Measurements from ENCODE around the gene ABCB11.

Gene ABCB11

DNA sequence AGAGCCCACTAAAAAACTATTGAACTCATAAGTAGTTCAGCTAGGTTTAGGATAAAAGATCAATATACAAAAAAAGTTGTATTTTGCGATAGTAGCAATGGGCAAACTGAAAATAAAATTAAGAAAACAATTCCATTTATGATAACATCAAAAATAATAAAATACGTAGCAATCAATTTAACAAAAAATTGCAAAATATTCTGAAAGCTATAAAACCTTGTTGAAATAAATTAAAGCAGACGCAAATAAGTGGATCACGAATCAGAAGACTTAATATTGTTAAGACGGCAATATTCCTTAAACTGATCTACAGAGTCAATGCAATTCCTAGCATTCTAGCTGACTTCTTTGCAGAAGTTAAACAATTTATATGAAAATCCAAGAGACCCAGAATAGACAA, 24.5 kb downstream of the ABCB11 start:
- no peak for DNase-seq

DNA sequence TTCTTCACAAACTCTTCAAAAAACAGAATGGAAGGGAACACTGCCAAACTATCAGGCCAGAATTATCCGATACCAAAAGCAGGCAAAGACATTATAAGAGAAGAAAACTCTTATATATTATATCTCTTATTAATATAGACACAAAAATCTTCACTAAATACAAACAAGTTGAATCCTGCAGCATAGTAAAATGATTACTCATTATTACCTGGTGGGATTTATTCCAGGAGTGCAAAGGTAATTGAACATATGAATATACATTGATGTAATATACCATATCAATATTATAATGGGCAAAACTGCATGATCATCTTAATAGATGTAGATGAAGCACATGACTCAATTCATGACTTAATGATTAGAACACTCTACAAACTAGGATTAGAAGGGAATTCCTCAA, 25.1 kb downstream of the ABCB11 start:
- DNase-seq: no peak

DNA sequence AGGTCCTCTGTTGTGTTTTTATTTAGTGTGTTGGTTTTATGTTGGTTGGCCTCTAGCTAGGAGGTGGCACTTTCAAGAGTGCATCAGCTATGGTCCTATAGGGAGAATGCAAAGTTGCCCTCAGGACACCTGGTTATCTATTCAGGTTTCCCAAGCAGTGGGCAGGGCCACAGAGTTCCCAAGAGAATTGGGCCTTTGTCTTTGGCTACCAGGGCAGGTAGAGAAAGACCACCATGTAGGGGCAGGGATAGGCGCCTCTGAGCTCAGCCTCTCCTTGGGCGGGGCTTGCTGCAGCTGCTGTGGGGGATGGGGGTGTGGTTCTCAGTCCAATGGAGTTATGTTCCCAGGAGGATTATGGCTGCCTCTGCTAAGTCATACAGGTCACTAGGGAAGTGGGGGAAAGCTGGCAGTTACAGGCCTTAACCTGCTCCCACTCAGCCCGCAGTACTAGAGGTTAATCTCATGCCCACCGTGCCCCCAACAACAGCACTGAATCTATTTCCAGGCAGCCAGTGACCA, 26.0 kb downstream of the ABCB11 start:
- DNase-seq: no peak

DNA sequence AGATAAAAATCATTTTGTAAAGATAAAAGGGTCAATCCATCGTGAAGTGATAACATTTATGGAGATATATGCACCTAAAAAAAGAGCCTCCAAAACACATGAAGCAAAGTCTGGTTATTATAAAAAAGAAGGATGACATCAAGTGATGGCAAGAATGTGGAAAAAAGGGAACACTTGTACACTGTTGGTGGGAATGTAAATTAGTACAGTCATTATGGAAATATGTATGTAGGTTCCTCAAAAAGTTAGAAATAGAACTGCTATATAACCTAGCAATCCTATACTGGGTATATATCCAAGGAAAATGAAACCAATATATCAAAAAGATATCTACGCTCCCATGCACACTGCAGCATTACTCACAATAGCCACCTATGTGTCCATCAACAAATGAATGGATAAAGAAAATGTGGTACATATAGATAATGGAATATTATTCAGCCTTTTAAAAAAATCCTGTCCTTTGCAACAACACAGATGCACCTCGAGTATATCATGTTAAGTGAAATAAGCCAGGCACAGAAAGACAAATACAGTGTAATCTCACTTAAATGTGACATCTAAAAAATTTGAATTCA, 28.9 kb downstream of the ABCB11 start:
- no peak for DNase-seq

DNA sequence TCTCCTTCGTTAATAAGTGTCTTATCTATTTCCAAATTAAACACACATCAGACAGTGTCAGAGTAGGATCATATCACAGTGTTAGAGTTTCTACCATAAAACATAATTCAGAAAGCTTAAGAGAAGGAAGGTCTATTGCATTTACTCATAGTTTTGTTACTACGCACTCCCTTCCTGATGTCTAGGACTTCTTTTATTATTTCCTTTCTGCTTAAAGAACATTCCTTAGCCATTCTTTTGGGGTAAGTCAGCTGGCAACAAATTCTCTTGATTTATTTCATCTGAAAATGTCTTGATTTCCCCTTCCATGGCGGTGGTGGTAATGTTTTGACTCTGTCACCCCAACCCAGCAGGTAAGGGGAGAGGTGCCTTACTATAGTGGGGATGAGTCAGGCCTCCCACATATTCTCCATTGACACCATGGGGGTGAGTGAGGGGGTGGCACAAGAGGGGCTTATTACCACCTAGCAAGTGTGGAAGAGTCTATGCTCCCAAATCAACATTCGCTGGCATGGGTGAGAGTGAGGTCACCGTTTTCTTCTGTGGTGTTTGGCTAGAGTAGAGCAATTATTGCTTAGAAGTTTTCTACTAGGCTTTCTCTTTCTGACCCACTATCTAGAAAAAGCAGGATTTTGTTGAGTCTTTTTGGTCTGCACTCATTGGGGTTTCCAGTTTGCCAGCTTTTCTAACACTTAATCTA, 29.9 kb downstream of the ABCB11 start:
- DNase-seq: no peak

DNA sequence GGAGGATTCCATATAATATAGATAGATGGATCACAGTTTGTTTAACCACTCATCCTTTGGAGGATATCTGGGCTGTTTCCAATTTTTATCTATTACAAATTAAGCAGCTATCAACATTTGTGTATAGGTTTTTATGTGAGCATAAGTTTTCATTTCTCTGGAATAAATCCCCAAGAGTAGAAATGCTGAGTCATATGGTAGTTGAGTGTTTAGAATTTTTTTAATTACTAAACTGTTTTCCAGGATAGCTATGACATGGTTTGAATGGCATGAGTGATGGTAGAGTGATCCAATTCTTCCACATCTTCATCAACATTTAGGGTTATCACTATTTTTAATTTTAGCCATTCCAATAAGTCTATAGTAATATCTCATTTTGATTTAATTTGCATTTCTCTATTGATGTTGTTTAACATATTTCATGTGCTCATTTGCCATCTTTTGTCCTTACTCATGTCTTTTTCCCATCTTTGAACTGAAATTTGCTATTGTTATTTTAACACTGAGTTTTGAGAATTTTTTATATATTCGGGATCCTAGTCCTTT, 31.4 kb downstream of the ABCB11 start:
- no peak for DNase-seq

DNA sequence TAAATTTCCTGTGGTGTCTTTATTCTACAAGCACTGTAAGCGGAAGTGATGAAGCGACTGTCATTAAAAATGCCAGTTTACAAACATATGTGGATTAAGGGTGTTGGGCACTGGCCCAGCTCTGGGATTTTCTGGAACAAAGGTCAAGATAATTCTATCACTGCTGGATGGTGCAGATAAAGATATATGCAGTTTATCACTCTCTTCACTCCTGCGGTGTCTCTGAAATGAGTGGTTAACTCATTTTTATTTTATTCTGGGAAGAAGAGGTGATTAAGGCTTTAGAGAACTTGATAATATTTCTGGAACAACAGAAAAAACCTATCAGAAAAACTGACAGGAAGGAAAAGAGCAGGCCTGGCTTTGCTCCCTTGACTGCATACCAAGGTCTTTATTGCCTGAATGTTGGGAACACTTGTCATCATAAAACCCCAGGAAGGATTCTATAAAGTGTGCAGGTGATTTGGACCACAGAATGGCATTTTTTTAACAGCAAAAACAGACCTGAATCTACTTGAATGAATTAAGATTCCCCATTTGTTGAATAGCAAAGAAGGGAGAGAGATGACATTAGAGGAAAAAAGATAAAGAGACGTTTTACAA, 32.4 kb downstream of the ABCB11 start:
- DNase-seq: no peak

DNA sequence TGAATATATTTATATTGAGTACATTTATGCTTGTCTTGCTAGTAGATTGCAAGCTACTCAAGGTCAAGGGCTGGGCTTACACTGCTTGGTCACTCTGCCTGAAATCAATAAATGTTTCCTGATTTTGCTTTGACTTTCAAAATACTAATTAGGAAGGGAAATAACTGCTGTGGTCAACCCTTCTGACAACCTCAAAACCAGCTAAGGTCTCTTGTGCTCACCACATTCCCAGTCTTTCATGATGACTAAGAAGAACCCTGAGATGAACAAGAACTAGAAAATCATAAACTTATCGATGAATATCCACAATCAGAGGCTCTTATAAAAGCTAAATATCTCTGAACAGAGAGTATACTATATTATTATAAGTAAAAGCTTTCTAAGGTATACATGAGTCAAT, 33.3 kb downstream of the ABCB11 start:
- no peak for DNase-seq

DNA sequence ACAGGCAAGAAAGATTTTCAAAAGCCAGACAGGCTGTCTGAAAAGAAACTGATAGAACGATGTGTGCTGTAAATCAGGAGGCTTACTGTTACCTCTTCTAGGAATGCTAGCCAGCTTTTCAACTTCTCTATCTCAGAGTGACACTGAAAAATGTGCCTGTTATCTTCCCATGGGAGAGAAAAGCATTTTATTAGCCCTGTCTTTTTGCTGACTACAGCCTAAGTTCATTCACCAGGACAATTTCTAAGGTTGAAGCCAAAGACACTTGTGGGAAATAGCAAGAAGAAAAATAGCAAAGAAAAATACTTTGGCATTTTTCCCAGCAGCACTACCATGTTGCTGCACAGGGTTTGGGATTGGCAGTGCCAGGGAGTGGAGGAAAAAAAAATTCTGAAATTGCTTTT, 34.0 kb downstream of the ABCB11 start:
- DNase-seq: no peak

DNA sequence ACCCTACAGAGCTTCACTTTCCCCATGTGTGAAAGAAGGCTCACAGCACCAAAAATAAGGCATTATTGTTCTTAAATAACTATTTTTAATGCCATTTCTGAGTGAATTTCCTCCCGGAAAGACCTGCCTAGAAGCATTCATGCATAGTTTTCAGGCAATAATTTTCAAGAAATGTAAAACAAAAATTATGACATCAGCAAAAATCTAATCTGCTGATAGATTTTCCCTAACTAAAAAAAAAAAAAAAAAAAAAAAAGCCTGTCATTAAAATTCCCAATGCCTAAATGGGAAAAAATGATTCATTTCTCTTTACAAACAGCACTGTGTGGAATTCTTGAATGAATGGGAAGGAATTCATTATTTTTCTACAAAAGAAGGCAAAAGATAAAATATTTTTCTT, 35.4 kb downstream of the ABCB11 start:
- DNase-seq: no peak

DNA sequence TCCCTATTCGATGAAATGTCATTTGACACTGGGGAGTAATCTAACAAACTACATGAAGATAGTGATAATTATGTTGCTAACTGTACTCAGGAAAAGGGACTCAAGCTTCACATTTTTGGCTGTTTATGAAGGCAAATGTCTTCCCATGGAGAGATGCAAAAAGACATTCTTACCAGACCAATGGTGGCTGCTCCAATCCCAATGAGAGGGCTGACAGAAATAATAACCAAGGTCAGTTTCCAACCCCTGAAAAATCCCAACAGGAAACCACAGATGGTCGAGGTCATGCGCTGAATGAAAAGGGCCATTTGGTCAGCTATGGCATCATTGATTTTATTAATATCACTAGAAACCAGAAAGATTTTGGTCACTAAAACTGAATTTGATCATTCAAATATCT, 37.6 kb downstream of the ABCB11 start:
- DNase-seq: no peak

DNA sequence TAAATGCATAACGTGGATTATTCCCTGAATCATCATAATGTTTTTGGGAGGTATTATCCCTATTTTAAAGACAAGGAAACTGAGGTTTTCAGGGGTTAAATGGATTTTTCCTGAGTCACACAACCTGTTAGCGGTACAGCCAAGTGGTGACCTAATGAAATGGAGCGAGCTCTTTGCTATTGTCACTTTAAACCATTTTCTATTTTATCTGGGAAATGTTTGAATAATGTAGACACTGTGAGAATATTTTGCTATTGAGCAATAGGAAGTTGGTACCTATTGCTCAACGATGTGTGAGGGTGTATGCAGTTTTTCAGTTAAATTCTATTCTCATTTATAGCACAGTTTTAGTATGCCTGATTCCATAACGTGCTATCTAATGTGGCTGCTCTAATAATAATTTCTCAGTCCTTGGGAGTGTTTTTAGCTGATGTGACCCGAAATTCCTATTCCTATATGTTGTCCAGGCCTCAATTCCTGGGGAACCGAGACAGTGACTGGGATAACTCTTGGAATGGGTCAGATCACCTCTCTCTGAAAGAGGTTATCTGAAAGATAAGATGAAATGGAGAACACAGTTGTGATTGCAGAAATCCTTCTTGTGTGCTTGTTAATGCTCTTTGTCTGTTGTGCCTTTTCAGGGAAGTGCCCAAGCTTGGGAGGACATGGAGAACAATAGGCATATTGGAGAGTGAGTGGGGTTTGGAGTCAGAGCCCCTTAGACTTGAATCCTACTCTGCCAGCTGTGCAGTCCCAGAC, 38.4 kb downstream of the ABCB11 start:
- DNase-seq: no peak

DNA sequence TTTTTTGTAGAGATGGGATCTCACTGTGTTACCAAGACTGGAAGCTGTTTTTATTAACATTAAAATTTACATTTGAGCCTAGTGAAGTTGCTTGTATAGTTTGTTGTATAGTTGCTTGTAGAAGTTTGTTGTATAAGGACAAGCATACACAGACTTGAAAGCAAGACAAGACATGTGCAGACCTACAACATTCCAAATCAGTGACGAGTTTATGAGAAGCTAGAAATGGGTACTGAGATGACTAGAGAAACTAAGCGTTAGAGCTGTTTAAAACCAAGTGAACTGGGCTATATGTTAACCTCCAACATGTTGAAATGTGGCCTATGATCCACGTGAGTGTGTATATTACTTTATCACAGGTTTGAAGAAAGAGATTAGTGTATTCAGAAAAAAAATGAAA, 39.1 kb downstream of the ABCB11 start:
- DNase-seq: no peak

DNA sequence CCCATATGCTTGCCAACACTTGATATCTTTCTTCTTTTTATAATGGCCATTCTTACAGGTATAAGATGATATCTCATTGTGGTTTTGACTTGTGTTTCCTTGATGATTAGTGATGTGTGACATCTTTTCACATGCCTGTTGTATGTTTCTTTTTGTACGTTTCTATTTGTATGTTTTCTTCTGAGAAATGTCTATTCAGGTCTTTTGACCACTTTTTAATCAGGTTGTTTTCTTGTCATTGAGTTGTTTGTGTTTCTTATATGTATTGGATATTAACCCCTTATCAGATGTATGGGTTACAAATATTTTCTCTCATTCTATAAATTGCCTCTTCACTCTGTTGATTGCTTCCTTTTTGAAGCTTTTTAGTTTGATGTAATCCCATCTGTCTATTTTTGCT, 42.4 kb downstream of the ABCB11 start:
- DNase-seq: no peak

DNA sequence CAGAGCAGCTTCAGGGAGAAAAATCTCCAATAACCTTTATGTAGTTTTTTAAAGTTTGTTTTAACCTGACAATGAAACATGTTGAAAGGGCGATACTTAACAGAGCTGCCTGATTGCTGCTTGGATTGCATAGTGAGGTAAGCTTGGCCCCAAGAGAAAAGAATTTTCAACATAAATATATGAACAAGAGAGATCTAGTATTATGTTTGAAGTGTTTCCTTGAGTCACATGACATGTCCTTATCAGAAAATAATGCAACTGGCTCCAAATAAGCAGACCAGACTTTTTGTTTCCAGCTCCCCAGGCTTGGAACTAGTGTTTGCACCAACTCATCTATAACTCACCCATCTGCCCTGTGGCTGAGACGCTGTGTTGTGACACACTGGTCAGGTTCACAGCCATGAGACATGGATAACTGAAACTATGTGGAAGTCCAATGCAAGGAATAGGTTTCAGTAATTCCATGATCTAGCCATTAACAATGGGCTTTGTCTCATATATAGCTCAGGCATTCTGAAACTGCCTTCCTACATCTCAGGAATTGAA, 44.7 kb downstream of the ABCB11 start:
- DNase-seq: no peak

DNA sequence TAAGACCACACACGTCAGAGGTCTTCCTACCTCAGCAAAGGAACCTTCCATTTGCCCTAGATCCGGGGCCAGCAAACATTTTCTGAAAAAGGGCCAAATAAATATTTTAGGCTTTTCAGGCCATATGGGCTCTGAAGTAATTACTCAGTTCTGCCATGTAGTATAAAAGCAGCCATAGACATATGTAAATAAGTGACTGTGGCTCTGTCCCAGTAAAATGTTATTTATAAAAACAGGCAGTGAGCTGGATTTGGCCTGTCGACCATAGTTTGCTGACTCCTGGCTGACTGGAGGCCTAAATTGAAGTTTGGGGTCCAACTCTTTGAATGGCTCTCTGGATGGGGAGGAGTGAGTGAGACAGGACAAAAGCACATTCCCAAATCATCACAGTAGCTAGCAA, 49.5 kb downstream of the ABCB11 start:
- DNase-seq: no peak

DNA sequence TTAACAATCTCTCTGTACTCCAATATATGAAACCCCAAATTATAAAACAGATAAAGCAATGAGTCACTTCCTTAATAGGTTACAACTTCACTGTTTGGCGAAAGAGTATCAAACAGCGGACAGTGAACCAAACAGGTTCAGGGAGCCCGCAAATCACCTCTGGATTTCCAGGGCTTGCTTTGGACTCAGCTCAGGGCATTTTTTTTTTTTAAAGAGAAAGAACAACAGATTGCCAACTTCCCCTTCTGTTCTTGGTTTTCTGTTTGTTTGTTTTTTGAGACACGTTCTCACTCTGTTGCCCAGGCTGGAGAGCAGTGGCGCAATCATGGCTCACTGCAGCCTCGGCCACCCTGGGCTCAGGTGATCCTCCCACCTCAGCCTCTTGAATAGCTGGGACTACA, 52.7 kb downstream of the ABCB11 start:
- DNase-seq: no peak

DNA sequence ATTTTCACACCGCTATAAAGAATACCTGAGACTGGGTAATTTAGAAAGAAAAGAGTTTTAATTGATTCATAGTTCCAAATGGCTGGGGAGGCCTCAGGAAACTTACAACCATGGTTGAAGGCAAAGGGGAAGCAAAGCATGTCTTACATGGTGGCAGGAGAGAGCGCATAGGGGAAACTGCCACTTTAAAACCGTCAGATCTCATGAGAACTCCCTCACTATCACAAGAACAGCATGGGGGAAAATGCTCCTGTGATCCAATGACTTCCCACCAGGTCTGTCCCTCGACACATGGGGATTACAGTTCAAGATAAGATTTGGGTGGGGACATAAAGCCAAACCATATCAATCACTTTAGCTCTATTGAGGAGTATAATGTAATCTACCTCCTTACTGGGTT, 53.5 kb downstream of the ABCB11 start:
- no peak for DNase-seq

DNA sequence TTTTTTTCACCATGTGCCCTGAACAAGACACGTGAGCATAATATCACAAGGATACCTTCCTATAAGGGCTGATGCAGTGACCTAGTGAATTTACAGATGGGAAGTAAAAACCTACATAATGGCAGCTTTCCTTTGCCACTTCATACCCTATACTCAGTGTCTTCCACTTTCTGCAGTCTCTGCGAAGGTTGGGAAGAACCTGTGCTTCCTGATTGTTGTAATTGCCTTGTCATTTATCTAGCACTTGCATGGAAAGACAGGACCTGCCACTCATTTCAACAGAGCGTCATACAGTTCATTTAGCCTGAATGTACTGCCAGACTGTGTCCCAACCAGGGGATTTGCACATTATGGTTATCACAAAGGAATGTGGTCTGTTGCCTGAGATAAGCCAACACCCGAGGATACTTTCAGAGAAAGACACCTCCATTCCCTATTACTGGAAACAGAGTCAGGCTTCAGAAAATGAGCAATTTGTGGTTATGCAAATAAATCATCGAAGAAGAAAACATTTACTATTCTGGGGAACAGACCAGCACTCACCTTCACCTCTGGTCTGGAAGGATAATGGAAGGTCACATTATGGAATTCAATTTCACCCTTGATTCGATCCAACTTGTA, 55.0 kb downstream of the ABCB11 start:
- no peak for DNase-seq

DNA sequence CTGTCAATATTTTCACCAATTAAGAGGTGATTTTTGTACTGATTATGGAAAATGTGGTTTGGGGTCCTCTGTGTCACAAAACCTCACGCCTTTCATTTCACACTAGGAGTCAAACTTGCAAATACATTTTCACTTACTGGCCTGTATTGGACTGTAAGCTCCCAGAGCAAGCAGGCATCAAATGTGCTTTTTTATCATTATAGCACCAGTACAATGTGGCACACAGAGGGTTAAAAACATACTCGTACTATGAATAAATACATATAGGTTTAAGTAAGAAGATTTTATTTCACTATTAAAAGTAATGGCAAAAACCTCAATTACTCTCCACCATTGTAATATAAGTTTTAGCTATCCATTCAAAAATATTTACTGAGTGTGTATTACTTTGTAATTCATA, 56.7 kb downstream of the ABCB11 start:
- DNase-seq: no peak

DNA sequence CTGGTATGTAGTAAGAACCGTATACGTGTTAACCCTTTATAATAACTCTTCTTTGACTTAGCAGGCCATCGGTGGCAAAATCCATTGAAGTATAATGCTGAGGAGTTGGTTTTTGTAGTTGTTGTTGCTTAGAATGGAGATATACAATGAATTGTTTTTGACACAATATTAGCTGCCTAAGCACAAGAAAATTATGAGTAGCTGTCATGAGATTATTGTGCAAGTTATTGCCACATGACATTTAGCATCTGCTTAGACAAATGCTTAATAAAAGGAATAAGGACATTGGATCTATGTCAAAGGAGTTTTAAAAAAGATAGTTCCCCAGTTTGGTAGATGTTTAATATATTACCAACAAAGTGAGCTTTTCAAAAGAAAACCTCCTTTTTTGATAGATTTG, 59.9 kb downstream of the ABCB11 start:
- DNase-seq: no peak

DNA sequence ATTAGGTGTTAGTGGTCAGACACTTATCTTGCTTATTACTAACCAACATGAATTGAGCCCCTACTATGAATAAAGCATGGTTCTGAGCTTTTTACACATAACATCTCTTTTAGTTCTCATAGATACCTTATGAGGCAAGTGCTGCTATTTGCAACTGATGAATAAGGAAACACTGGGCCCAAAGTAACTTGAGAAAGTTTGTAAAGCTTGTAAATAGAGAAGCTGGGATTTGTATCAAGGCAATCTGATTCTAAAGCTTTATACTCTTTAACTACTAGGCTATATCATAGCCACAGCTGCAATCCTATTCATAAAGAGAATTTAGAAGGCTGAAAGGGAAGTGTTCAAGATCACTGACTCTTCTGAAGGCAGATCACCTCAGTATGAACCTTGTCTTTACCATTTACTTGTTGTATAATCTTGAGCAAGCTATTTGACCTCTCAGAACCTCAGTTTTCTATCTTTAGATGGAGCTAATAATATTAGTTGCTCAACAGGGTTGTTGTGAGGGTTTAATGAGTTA, 60.4 kb downstream of the ABCB11 start:
- DNase-seq: no peak

DNA sequence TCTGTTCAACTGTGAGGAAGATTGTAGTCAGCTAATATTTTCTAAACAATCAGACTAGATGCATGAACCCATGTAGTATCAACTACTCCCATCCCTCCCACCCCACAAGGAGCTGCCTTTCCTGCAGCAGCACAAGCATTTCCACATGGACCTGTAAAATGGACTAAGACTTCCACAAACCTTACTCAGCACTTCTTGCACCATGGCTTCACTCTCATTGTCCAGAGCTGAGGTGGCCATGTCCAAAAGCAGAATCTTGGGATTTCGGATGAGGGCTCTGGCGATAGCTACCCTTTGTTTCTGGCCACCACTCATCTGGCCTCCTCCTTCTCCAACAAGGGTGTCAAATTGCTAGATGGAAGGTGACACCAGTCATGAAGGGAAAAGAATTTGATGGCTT, 61.3 kb downstream of the ABCB11 start:
- DNase-seq: no peak

Measured in NCI-H1092 (cell line).